GM12865 (cell line): ENCODE measurements around the gene APOO.
A peak's percentile ranks its signal among the peaks of the same experiment; 100 is the strongest.
"Not testable (repeated sequence)": the region's sequence is repeated elsewhere in the genome, so short reads cannot be mapped to it uniquely, and the experiment has no call there.

Experiments used
- DNase-seq: peaks from one replicate; pipeline ENCODE4 v3.0.0; 2010; ENCODE audit warnings: low read depth
- H3K4me3 ChIP-seq: 2 replicates; pipeline ENCODE4 v1.5.1; 2011; ENCODE audit warnings: mild to moderate bottlenecking, low read depth, low read length, control low read depth
- CTCF ChIP-seq: IDR thresholded peaks from 2 replicates; pipeline ENCODE4 v1.5.1; 2011; ENCODE audit warnings: low read length, control low read depth, low read depth, inconsistent platforms; ENCODE audit not compliant: insufficient read depth; ENCODE audit errors: missing control alignments

The APOO gene

GRCh38 chrX:23884427-23885024 lies 23.2 kb downstream of the APOO start:
- H3K4me3 ChIP-seq, result no peak overlapping the region
- DNase-seq, result no peak
- TF ChIP-seq CTCF, result no peak

- no peak for TF ChIP-seq CTCF
- no peak overlapping the region for H3K4me3 ChIP-seq
- DNase-seq, result no peak
Measured at GRCh38 chrX:23883737-23884354, 23.9 kb downstream of the APOO start.

GRCh38 chrX:23879380-23880090 lies 28.2 kb downstream of the APOO start:
- H3K4me3 ChIP-seq, result no peak overlapping the region
- TF ChIP-seq CTCF, result no peak
- no peak for DNase-seq

GRCh38 chrX:23871905-23872546 lies 35.7 kb downstream of the APOO start:
- DNase-seq, result no peak
- H3K4me3 ChIP-seq, result no peak overlapping the region

GRCh38 chrX:23870041-23870440 lies 37.7 kb downstream of the APOO start:
- no peak for TF ChIP-seq CTCF
- DNase-seq, result no peak
- no peak overlapping the region for H3K4me3 ChIP-seq

More at GRCh38 chrX:23871905-23872546, 35.7 kb downstream of the APOO start:
- no peak for TF ChIP-seq CTCF

DNA sequence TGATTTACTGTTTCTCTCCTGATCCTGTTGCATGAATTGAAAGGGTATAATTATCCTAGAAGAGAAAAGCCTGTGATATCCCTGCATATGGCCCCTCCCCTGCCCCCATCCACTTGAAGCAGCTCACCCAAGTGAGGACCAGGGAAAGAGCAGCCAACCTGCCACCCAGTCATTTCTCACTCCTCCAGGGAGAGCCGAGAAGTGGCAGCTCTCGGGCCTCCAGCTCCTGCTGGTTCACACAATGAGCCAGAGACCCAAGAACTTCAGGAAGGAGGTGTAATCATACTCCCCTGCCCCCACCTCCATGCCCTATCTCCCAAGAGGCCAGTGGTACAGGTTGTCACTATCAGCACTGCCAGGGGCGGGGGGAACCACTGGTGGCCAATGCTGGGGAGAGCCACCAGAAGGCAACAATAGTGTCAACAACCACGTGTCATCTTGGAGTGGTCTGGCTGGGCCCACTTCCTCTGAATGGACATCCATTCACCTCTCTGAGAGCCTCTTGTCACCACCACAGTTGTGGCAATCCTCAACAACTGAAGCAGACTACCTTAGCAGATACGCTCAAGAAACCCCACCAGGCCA lies 42.9 kb downstream of the APOO start:
- DNase-seq, result no peak
- no peak overlapping the region for H3K4me3 ChIP-seq
- TF ChIP-seq CTCF, result no peak

- DNase-seq, result peak; percentile 11
- H3K4me3 ChIP-seq, result not testable (repeated sequence)
Measured at GRCh38 chrX:23861952-23862351, 45.8 kb downstream of the APOO start.
